Right lobe of liver (tissue), 4 donors: Measurements from ENCODE around the gene GBP6.

Source experiments
- POLR2A ChIP-seq: fragments of 450-650 bp; IDR thresholded peaks from one replicate; pipeline ENCODE4 v1.6.1; 2017; ENCODE audit warnings: antibody characterized with exemption, mild to moderate bottlenecking
- TF ChIP-seq, protein P1 (sequence below), 4 donors: fragments of 200-600 bp in 3 of 4; fragments of 450-650 bp in 1 of 4; IDR thresholded peaks; one replicate each; pipeline versions ENCODE4 v1.5.1 to v1.8.0; 2016 to 2022; ENCODE audit warnings: antibody characterized with exemption in 4 of 4, mild to moderate bottlenecking in 2 of 4
- donor health status: DM: no; HTN: no; CAD: no.
- donor health status: DM: no; HTN: no; CAD: no.
- donor health status: DM: no; HTN: yes; CAD: no.

DNA sequence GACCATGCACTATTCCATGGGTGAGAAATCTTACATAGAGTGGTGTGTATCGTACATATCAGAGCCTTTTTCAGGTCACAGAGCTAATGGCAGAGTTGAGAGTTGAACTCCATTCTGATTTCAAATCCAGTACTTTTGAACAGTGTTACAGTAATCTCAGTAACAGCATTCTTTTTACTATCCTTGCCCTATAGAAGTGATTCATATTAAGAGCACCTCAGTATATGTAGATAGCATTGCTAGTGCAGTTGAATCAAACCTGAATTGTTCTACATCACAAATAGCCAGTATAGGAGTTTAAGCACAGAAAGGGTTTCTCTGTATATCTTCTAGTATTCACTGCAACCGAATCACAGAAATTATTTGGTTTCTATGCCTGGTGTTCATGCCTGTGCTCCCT is 11.4 kb upstream of the GBP6 start:
- TF ChIP-seq, protein P1, sequence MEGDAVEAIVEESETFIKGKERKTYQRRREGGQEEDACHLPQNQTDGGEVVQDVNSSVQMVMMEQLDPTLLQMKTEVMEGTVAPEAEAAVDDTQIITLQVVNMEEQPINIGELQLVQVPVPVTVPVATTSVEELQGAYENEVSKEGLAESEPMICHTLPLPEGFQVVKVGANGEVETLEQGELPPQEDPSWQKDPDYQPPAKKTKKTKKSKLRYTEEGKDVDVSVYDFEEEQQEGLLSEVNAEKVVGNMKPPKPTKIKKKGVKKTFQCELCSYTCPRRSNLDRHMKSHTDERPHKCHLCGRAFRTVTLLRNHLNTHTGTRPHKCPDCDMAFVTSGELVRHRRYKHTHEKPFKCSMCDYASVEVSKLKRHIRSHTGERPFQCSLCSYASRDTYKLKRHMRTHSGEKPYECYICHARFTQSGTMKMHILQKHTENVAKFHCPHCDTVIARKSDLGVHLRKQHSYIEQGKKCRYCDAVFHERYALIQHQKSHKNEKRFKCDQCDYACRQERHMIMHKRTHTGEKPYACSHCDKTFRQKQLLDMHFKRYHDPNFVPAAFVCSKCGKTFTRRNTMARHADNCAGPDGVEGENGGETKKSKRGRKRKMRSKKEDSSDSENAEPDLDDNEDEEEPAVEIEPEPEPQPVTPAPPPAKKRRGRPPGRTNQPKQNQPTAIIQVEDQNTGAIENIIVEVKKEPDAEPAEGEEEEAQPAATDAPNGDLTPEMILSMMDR (IDR thresholded peaks at IDR 0.05): no peak
- no peak for TF ChIP-seq POLR2A
